ENCODE data around the gene PRKCH.

GRCh38 chr14:61421212-61421923 lies 100.0 kb downstream of the PRKCH start:
- TF ChIP-seq TRIM28 (IDR thresholded peaks at IDR 0.05; ENCODE audit: borderline replicate concordance, low read length) = no peak
- TF ChIP-seq ZNF274 (IDR thresholded peaks at IDR 0.05; ENCODE audit: low read length) = no peak
- TF ChIP-seq ZNF274 (tag by site-specific recombination; IDR thresholded peaks at IDR 0.05; ENCODE audit: borderline replicate concordance) = no peak
- TF ChIP-seq ZNF133 (tag by site-specific recombination; IDR thresholded peaks at IDR 0.05) = no peak
- TF ChIP-seq ZNF585B (tag by site-specific recombination; IDR thresholded peaks at IDR 0.05) = no peak
- TF ChIP-seq CTCF (tag by site-specific recombination; IDR thresholded peaks at IDR 0.05) = no peak
- TF ChIP-seq ZNF776 (tag by site-specific recombination; IDR thresholded peaks at IDR 0.05; ENCODE audit: borderline replicate concordance) = no peak
- TF ChIP-seq ZNF114 (tag by site-specific recombination; IDR thresholded peaks at IDR 0.05) = no peak
- no peak for TF ChIP-seq ZNF121 (tag by site-specific recombination; IDR thresholded peaks at IDR 0.05)
- TF ChIP-seq TCF7L2 (IDR thresholded peaks at IDR 0.05; ENCODE audit: borderline replicate concordance, low read depth, low read length) = no peak
- no peak for TF ChIP-seq ZNF174 (tag by site-specific recombination; IDR thresholded peaks at IDR 0.05)
- TF ChIP-seq KLF1 (tag by site-specific recombination; IDR thresholded peaks at IDR 0.05) = no peak
